ENCODE measurements around the gene SARS1. TPM values are rescaled to one million over a fixed set of nuclear protein-coding genes. Genes with fewer than 3 reads are reported as not detected.
"Not testable (repeated sequence)": the region's sequence is repeated elsewhere in the genome, so short reads cannot be mapped to it uniquely, and the experiment has no call there.

The SARS1 gene
- total RNA-seq, 1 donor from 2014 or later = 123 TPM

GRCh38 chr1:109281680-109282496, 68.2 kb downstream of the SARS1 start:
- ATAC-seq = no peak
- no peak for DNase-seq (ENCODE audit: low spot score)
- intact Hi-C loops (cut with DNase I) = no loop called here

GRCh38 chr1:109282497-109282951, 68.8 kb downstream of the SARS1 start:
- intact Hi-C loops (cut with DNase I) = no loop called here
- ATAC-seq (no peak), DNase-seq (ENCODE audit: low spot score) (no peak)

- intact Hi-C loops (cut with DNase I) = no loop called here
- peak; percentile 99 for ATAC-seq
- DNase-seq (ENCODE audit: low spot score) = peak; percentile 98
Observed at GRCh38 chr1:109282952-109283747, 69.4 kb downstream of the SARS1 start, which contains the start of gene PSRC1. Gene PSRC1 (minus strand): TSS chr1:109283145.

GRCh38 chr1:109283748-109284600, 70.3 kb downstream of the SARS1 start:
- intact Hi-C loops (cut with DNase I) = no loop called here
- DNase-seq (ENCODE audit: low spot score) = no peak
- peak; percentile 5 for ATAC-seq

GRCh38 chr1:109286762-109287161, 73.0 kb downstream of the SARS1 start:
- ATAC-seq; intact Hi-C loops (cut with DNase I); DNase-seq (ENCODE audit: low spot score): not testable (repeated sequence)

Other genes with a start within 250 kb of the SARS1 start
- 24.6 TPM for gene WDR47, start 171.8 kb upstream of the SARS1 start, total RNA-seq
- gene TAF13, start 137.9 kb upstream of the SARS1 start, total RNA-seq = 39.9 TPM
- 39.4 TPM for gene TMEM167B, start 123.2 kb upstream of the SARS1 start, total RNA-seq
- 1.9 TPM for gene ELAPOR1, start 99.8 kb upstream of the SARS1 start, total RNA-seq
- 24.0 TPM for gene CELSR2, start 35.6 kb downstream of the SARS1 start, total RNA-seq
- 7.6 TPM for gene PSRC1, start 69.2 kb downstream of the SARS1 start, total RNA-seq
- gene MYBPHL, start 93.1 kb downstream of the SARS1 start, total RNA-seq = 0.45 TPM
- 111 TPM for gene SORT1, start 184.0 kb downstream of the SARS1 start, total RNA-seq
- gene PSMA5, start 212.5 kb downstream of the SARS1 start, total RNA-seq = 44.8 TPM

All from sciatic nerve (tissue), 2 donors.